GM19193 (cell line): Measurements from ENCODE around the gene DISC1.

ENCODE experiments used
- POLR2A ChIP-seq: IDR thresholded peaks from 4 replicates; pipeline ENCODE4 v1.6.1; 2011; ENCODE audit not compliant: insufficient read depth, insufficient read length; ENCODE audit errors: extremely low read depth

Gene DISC1

GRCh38 chr1:231950331-231951128 lies 323.9 kb downstream of the DISC1 start:
- no peak for TF ChIP-seq POLR2A

- no peak for TF ChIP-seq POLR2A
These were observed 324.8 kb downstream of the DISC1 start for GRCh38 chr1:231951374-231951773.

GRCh38 chr1:231952154-231952553 lies 325.6 kb downstream of the DISC1 start:
- no peak for TF ChIP-seq POLR2A

GRCh38 chr1:231953660-231954059 lies 327.1 kb downstream of the DISC1 start:
- no peak for TF ChIP-seq POLR2A

- TF ChIP-seq POLR2A, result no peak
These were observed 328.2 kb downstream of the DISC1 start for GRCh38 chr1:231954751-231955150.

- TF ChIP-seq POLR2A, result no peak
These were observed 330.8 kb downstream of the DISC1 start for GRCh38 chr1:231957359-231957758.

GRCh38 chr1:231958448-231958847 lies 331.9 kb downstream of the DISC1 start:
- TF ChIP-seq POLR2A, result no peak

GRCh38 chr1:231959225-231959884 lies 332.8 kb downstream of the DISC1 start:
- no peak for TF ChIP-seq POLR2A

GRCh38 chr1:231962636-231963035 lies 336.0 kb downstream of the DISC1 start:
- no peak for TF ChIP-seq POLR2A

GRCh38 chr1:231964241-231964640 lies 337.7 kb downstream of the DISC1 start:
- no peak for TF ChIP-seq POLR2A

GRCh38 chr1:231964961-231965360 lies 338.4 kb downstream of the DISC1 start:
- TF ChIP-seq POLR2A, result no peak

GRCh38 chr1:231965615-231966014 lies 339.0 kb downstream of the DISC1 start:
- TF ChIP-seq POLR2A, result no peak

- TF ChIP-seq POLR2A, result no peak
These were observed 340.4 kb downstream of the DISC1 start for GRCh38 chr1:231966983-231967382.

GRCh38 chr1:231969076-231969475 lies 342.5 kb downstream of the DISC1 start:
- no peak for TF ChIP-seq POLR2A

- no peak for TF ChIP-seq POLR2A
These were observed 344.1 kb downstream of the DISC1 start for GRCh38 chr1:231970684-231971083.
